Bronchial epithelial cell (primary cell): ENCODE data around the gene VSX1. TPM values are rescaled to one million over a fixed set of nuclear protein-coding genes. Genes with fewer than 3 reads are reported as not detected.
A peak's percentile ranks its signal among the peaks of the same experiment; 100 is the strongest.

ENCODE experiments used
- DNase-seq: peaks from one replicate; pipeline ENCODE4 v3.0.0-alpha.2; 2010; ENCODE audit warnings: low read depth
- FAIRE-seq: peaks from 2 replicates; lab custom pipeline; 2011; peaks lifted over from hg19 to GRCh38; lab: Jason Lieb, UNC
- H3K27me3 ChIP-seq: 2 replicates; pipeline ENCODE4 v1.5.1; 2011; ENCODE audit warnings: low read length; ENCODE audit not compliant: control insufficient read depth, insufficient read depth
- H3K36me3 ChIP-seq: 2 replicates; pipeline ENCODE4 v1.5.1; 2011; ENCODE audit warnings: low read length; ENCODE audit not compliant: control insufficient read depth, insufficient read depth
- H3K4me3 ChIP-seq: 2 replicates; pipeline ENCODE4 v1.5.1; 2011; ENCODE audit warnings: mild to moderate bottlenecking, low read depth, low read length, control low read depth
- CTCF ChIP-seq: IDR thresholded peaks from 2 replicates; pipeline ENCODE4 v1.5.1; 2011; ENCODE audit warnings: mild to moderate bottlenecking, moderate library complexity, low read length, control low read depth, inconsistent platforms; ENCODE audit not compliant: insufficient read depth, severe bottlenecking
- total RNA-seq: library from RNA; depleted of rRNA; stranded (reverse); fragments of >200 nt; gene quantifications from 2 replicates; pipeline ENCODE4 v1.2.1, GENCODE V29; 2014

VSX1 gene
- total RNA-seq, 1 donor from 2014 or later = not detected

GRCh38 chr20:25061103-25061799 lies 20.7 kb downstream of the VSX1 start:
- no peak for FAIRE-seq
- no peaks in the 10 kb centered on the region for H3K36me3 ChIP-seq
- no peak for TF ChIP-seq CTCF
- no peak for DNase-seq
- no peak overlapping the region for H3K4me3 ChIP-seq
- H3K27me3 ChIP-seq = peaks cover 11% of the 10 kb centered on the region

GRCh38 chr20:25059866-25060465 lies 22.0 kb downstream of the VSX1 start:
- TF ChIP-seq CTCF = no peak
- FAIRE-seq (no peak), DNase-seq (peak; percentile 33)
- peaks cover 6% of the 10 kb centered on the region for H3K27me3 ChIP-seq
- H3K4me3 ChIP-seq = no peak overlapping the region
- no peaks in the 10 kb centered on the region for H3K36me3 ChIP-seq

- no peak overlapping the region for H3K4me3 ChIP-seq
- FAIRE-seq (no peak), DNase-seq (no peak)
- no peaks in the 10 kb centered on the region for H3K36me3 ChIP-seq
- peaks cover 6% of the 10 kb centered on the region for H3K27me3 ChIP-seq
- TF ChIP-seq CTCF = no peak
Observed at GRCh38 chr20:25058847-25059810, 22.8 kb downstream of the VSX1 start.

GRCh38 chr20:25058051-25058846 lies 23.7 kb downstream of the VSX1 start, which contains the start of gene ACSS1:
Gene ACSS1 (minus strand): TSS chr20:25058139. CDS start chr20:25058102, 37 bp downstream.
- H3K4me3 ChIP-seq = peak within 1 kb of the TSS; percentile 46
- FAIRE-seq = no peak
- no peak for DNase-seq
- peaks cover 7% of the 10 kb centered on the region for H3K27me3 ChIP-seq
- no peaks in the 10 kb centered on the region for H3K36me3 ChIP-seq
- no peak for TF ChIP-seq CTCF
